Breast epithelium (tissue), 4 donors: ENCODE results near the gene CLTCL1. TPM values are rescaled to one million over a fixed set of nuclear protein-coding genes. Genes with fewer than 3 reads are reported as not detected.

ENCODE experiments used
- DNase-seq, 2 donors: peaks; one replicate each; pipeline ENCODE4 v3.0.0-alpha.2; 2019; ENCODE audit warnings: low spot score in 2 of 2
- H3K27ac ChIP-seq, 2 donors: fragments of 200-600 bp; sonication (generic) in 1 of 2; one replicate each; pipeline ENCODE4 v1.5.1; 2016 to 2019; ENCODE audit warnings: mild to moderate bottlenecking in 1 of 2
- H3K27me3 ChIP-seq, 2 donors: fragments of 200-600 bp; sonication (generic) in 1 of 2; one replicate each; pipeline versions ENCODE4 v1.5.1 to v1.6.0; 2017 to 2019; ENCODE audit warnings: control low read depth in 1 of 2, mild to moderate bottlenecking in 1 of 2
- H3K36me3 ChIP-seq: fragments of 200-600 bp; one replicate; pipeline ENCODE4 v1.5.1; 2019
- H3K4me1 ChIP-seq, 2 donors: fragments of 200-600 bp; sonication (generic); one replicate each; pipeline ENCODE4 v1.5.1; 2016 to 2019; ENCODE audit warnings: control low read depth in 1 of 2
- H3K4me3 ChIP-seq, 3 donors: fragments of 200-600 bp; sonication (generic); 1 replicate in 2 of 3; 2 replicates in 1 of 3; pipeline ENCODE4 v1.5.1; 2016 to 2019; ENCODE audit warnings: mild to moderate bottlenecking in 3 of 3, moderate library complexity in 2 of 3
- H3K9me3 ChIP-seq, 2 donors: fragments of 200-600 bp; sonication (generic) in 1 of 2; one replicate each; pipeline ENCODE4 v1.5.1; 2016 to 2019; ENCODE audit warnings: control low read depth in 1 of 2
- CTCF ChIP-seq, 3 donors: fragments of 450-650 bp; IDR thresholded peaks; one replicate each; pipeline ENCODE4 v1.5.1; 2016 to 2017; ENCODE audit warnings: antibody characterized with exemption in 3 of 3, mild to moderate bottlenecking in 3 of 3, moderate library complexity in 3 of 3
- POLR2A ChIP-seq: fragments of 450-650 bp; IDR thresholded peaks from one replicate; pipeline ENCODE4 v1.6.1; 2016; ENCODE audit warnings: antibody characterized with exemption, mild to moderate bottlenecking, moderate library complexity
- POLR2AphosphoS5 ChIP-seq, 3 donors: sonication (generic); formaldehyde crosslinking; IDR thresholded peaks; one replicate each; pipeline ENCODE4 v1.6.1; 2017; ENCODE audit warnings: antibody characterized with exemption in 3 of 3
- intact Hi-C: fragments of 100-400 bp; cut with DNase I; formaldehyde crosslinking; loops from one replicate; pipeline ENCODE4 v1.15.1; 2023; ENCODE audit warnings: low total_unique reads
- total RNA-seq, 3 donors: library from RNA; depleted of rRNA; stranded (reverse); fragments of >200 nt; gene quantifications; one replicate each; pipeline ENCODE4 v1.1.0, GENCODE V29; 2016

Gene CLTCL1
- total RNA-seq, 3 donors from 2014 or later = 2.8 to 27.0 (median 8.2) TPM

- Histone ChIP-seq H3K36me3 (no peaks in the 10 kb centered on the region), H3K9me3 (no peaks in the 10 kb centered on the region), H3K4me1 (no peaks in the 10 kb centered on the region), H3K27me3 (no peaks in the 10 kb centered on the region), H3K4me3 (no peak overlapping the region), H3K27ac (no peak overlapping the region)
- TF ChIP-seq POLR2AphosphoS5 (IDR thresholded peaks at IDR 0.05) = no peak
- intact Hi-C loops = no loop called here
- DNase-seq = no peak
Observed at GRCh38 chr22:19277785-19278184, 13.7 kb downstream of the CLTCL1 start.

DNA sequence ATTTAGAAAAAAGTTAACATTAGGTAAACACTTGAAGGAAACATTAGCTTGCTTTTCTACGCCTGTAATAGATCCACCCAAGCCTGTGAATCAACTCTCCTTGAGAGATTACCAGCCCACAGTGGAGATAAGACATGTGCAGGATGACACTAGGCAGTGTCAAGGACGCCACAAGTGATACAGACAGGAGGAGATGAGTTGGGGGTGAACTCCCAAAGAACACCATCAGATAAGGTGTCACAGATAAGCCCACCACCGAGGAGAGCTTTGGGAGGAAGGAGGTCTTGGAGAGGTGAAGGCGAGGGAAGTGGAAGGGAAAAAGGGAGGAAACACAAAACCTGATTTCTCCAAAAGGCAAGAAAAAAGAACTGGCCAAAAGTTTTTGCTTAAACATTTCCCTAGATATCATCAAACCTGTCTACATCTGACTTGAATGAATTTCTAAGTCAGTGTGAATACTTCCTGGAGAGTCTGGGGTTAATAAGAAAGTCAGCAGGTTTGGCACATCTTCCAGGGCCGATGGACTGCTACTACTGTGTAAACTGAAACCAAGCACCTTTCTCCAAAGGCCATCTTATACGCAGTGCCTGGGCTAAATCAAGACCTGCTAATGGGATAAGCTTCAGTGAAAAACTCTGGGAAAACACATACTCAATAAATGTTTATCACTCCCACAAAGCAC lies 15.5 kb downstream of the CLTCL1 start:
- Histone ChIP-seq H3K4me3 (no peak overlapping the region), H3K4me1 (no peaks in the 10 kb centered on the region), H3K27me3 (no peaks in the 10 kb centered on the region), H3K36me3 (no peaks in the 10 kb centered on the region), H3K9me3 (no peaks in the 10 kb centered on the region), H3K27ac (no peak overlapping the region)
- intact Hi-C loops = no loop called here
- DNase-seq = no peak
- TF ChIP-seq CTCF (IDR thresholded peaks at IDR 0.05) (no peak), POLR2A (no peak), POLR2AphosphoS5 (IDR thresholded peaks at IDR 0.05) (no peak)

- no peaks in the 10 kb centered on the region for H3K9me3 ChIP-seq
- no peaks in the 10 kb centered on the region for H3K4me1 ChIP-seq
- H3K27ac ChIP-seq = no peak overlapping the region
- no peaks in the 10 kb centered on the region for H3K36me3 ChIP-seq
- intact Hi-C loops = no loop called here
- no peak overlapping the region for H3K4me3 ChIP-seq
- TF ChIP-seq POLR2AphosphoS5 (IDR thresholded peaks at IDR 0.05) = no peak
- TF ChIP-seq POLR2A = no peak
- TF ChIP-seq CTCF (IDR thresholded peaks at IDR 0.05) = no peak
- no peak for DNase-seq
- H3K27me3 ChIP-seq = no peaks in the 10 kb centered on the region
Observed at GRCh38 chr22:19275513-19275912, 16.0 kb downstream of the CLTCL1 start.

DNA sequence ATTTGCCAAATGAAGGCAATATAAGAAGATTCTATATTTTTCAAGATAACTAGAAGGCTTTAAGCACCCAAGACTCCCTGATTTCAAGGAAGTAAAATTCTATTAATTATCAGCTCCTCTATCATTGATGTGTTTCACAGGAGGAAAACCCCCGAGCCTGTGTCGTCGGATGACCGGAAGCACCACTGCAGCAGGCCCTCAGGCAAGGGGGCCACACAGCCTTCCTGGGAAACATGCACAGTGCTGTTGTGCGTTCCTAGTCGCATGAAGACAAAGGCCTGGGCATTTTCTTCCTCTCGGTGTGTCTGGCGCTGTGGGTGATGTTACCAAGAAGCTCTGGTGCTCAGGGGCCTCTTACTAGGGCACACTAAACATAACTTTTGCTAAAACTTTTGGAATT lies 16.4 kb downstream of the CLTCL1 start:
- Histone ChIP-seq H3K36me3 (no peaks in the 10 kb centered on the region), H3K9me3 (no peaks in the 10 kb centered on the region), H3K4me3 (no peak overlapping the region), H3K27me3 (no peaks in the 10 kb centered on the region), H3K4me1 (no peaks in the 10 kb centered on the region), H3K27ac (no peak overlapping the region)
- no peak for DNase-seq
- TF ChIP-seq POLR2AphosphoS5 (IDR thresholded peaks at IDR 0.05) (no peak), CTCF (IDR thresholded peaks at IDR 0.05) (no peak), POLR2A (no peak)
- intact Hi-C loops = no loop called here

- DNase-seq = no peak
- Histone ChIP-seq H3K4me1 (no peaks in the 10 kb centered on the region), H3K9me3 (peaks cover 0 to under 1% of the 10 kb centered on the region in 2 donors), H3K27ac (no peak overlapping the region), H3K27me3 (no peaks in the 10 kb centered on the region), H3K4me3 (no peak overlapping the region), H3K36me3 (no peaks in the 10 kb centered on the region)
- TF ChIP-seq POLR2A = no peak
- TF ChIP-seq POLR2AphosphoS5 (IDR thresholded peaks at IDR 0.05) = no peak
- TF ChIP-seq CTCF (IDR thresholded peaks at IDR 0.05) = no peak
- intact Hi-C loops = no loop called here
Observed at GRCh38 chr22:19271856-19272535, 19.5 kb downstream of the CLTCL1 start.
